HG02884 (cell line): ENCODE measurements around the gene TMA16.

Experiments used
- ATAC-seq: cut with Tn5 transposase; IDR thresholded peaks from one replicate; pipeline ENCODE4 v1.9.1; 2021; ENCODE audit warnings: mild to moderate bottlenecking, moderate library complexity; ENCODE audit not compliant: unreplicated experiment

The TMA16 gene

GRCh38 chr4:163558539-163559044 is 64.1 kb downstream of the TMA16 start:
- peak; percentile 54 for ATAC-seq

DNA sequence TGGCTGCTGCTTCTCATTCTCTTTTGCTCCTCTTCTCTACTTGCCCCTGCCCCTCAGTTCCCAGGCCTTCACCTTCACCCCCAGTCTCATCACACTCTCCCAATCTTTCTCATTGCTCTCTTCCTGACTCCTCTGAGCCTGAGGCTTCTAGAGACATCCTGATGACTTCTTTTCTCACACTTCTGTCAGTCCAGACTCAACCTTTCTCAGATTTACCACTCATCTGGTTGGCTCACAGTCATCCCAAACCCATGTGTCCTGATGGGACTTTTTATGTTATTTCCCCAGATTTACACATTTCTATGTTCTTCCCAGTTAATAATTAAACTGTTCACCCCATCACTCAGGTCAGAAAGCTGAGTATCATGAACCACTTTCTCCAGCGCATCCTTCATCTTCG is 68.0 kb downstream of the TMA16 start:
- no peak for ATAC-seq

DNA sequence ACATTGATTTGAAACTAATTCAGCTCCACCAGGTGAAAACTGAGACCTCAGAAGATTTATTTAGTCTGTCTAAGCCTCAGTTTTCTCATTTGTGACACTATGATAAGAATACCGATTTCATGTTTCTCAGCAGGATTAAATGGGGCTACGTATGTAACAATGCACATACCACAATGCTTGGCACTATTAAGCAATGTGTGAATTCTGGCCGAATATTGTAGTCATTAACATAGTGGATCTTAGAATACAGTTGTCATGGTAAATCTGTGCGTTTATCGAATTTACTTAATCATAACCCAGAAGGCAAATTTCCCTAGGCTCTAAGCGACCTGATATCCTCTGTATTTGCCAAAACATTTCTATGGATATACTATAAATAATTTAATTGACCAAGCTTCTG is 69.1 kb downstream of the TMA16 start:
- no peak for ATAC-seq

DNA sequence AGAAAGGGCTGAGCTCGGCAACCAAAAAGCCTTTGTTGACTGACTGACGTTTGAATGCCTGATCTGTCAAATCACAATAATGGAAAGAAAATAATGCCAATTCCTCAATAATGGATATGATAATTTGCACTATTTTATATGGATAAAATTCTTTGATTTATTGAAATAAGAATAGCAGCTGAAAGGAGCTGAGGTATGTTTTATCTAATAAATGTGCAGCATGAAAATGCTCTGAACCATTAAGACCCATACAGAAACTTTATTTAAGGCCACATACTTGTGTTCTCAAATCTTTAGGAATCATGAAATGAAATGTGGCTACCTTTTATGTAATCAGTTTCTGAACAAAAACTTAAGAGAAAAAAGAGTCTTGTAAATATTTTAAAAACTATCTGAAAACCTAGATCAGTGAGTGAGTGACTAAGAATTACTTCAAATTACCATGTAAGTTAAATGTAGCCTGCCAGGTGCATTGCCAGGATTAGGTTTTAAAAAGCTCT is 69.8 kb downstream of the TMA16 start:
- ATAC-seq: no peak

GRCh38 chr4:163565226-163566135 is 71.0 kb downstream of the TMA16 start:
- ATAC-seq: no peak

DNA sequence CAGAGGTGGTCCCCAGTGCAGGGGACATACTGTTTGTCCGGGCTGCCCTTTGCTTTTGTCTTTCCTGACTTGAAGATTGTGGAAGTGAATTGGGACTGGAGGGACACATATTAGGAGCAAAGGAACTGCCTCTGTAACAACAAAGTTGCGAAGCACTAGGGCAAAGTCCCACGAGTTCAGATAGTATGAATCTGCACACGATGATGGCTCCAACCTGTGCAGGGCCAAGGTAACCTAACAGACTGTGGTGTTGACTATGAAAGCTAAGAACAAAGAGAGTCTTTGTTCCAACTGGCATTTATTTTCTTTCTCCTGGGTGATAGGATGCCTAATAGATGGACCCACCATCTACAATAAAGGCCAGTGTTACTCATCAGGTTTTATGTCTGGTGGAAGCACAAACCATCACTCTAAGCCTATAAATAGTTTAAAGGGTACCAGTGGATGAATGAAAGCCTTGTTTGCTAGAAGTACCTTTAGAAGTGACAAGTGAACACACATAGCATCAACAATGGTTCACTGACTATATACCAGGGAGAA is 71.8 kb downstream of the TMA16 start:
- ATAC-seq: no peak

- peak; percentile 93 for ATAC-seq
Measured at GRCh38 chr4:163568843-163569242, 74.4 kb downstream of the TMA16 start.
